ENCODE measurements around the gene ETV1.

ETV1 gene

DNA sequence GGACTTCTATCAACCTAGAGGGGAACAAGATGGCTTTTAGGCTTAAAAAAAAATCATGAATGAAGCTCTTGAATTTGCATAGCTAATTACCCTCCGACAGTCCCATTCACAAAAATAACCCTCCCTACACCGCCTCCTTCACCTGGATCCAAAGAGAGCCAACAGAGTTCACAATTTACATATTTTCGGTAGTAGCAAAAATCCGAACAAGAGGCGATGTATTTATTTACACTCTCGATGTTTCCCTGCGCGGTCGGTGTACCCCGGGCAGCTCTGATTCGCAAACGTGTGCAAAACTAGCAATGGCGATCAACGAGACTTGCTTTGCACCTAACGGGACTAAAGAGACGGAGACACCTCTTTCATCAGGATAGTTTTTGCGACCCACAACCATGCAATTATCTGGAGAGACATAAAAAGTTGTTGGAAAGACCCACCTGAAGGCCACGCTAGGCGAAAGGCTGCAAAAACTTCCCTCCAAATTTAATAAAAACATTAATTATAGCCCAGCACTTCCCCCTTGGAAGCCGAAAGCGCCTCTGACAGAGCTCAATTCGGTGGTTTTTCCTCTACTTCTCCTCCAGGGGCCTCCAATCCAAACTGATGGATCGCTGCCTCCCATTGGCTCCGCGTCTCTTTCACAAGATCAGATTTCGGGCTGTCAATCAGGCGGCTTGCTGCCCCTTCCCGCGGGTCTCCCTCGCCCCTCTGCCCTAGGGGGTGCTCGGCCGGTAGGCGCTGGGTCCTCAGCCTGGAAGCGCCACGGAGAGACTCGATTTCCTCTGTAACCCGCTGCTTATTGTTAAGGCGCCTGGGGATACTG is at the start of gene ETV1:
Gene ETV1 (minus strand): TSS at position 541 of the 823 bp plus-strand sequence. CDS start 614 bp downstream, outside the sequence.
- Histone ChIP-seq H3K9me3 (ENCODE audit: control insufficient read depth, insufficient read depth, low read length) (no peaks in the 10 kb centered on the region), H3K4me3 (ENCODE audit: low read length) (peak within 1 kb of the TSS; percentile 73; the same call in 1 of the 2 replicates), H3K36me3 (ENCODE audit: control insufficient read depth, insufficient read depth, low read length) (no peaks in the 10 kb centered on the region), H3K27ac (ENCODE audit: low read length) (peak within 1 kb of the TSS; percentile 55), H3K4me1 (ENCODE audit: control insufficient read depth, insufficient read depth, low read length) (peaks cover 2% of the 10 kb centered on the region; the same call in 1 of the 2 replicates), H3K27me3 (ENCODE audit: control insufficient read depth, insufficient read depth, low read length) (no peaks in the 10 kb centered on the region)
- DNase-seq (ENCODE audit: low read depth, low spot score), result peak; percentile 64
- WGBS (ENCODE audit: insufficient coverage, insufficient read length), result no CpG with 5 or more reads among the region's 38 CpGs

DNA sequence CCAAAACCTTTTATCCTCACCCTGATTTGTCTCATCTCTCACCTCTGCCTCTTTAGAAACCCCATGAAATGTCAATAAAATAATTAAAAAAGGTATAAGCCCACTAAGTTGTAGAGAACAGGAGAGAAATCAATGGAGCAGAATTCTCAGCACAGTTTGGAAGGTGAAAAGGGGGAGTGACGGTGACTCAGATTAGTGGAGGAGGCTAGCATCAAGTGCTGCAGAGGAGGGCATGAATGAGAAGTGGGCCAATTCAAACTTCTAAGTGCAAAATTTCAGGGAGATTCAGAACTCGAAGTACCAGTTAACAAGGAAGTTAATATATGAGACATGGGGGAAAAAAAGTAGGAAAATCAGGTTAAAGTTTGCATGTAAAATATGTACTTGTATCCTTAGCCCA is 34.9 kb upstream of the ETV1 start:
- no peak for DNase-seq (ENCODE audit: low read depth, low spot score)

DNA sequence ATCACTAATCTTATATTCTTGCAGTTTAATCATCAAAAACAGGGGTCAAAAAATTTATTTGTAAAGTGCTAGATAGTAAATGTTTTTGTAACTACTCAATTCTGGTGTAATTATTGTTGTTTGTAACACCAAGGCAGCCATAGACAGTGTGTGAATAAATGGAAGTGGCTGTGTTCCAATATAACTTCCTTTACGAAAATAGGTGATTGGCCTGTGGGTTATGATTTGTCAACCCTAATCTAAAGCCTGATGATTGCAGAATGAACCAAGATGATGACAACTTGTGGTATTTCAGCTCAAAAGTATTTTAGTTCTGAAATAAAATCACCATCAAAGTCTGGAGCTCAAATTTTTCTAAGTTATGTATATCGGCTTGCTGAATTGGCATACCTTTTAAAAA is 34.4 kb upstream of the ETV1 start:
- Histone ChIP-seq H3K36me3 (ENCODE audit: control insufficient read depth, insufficient read depth, low read length) (no peaks in the 10 kb centered on the region), H3K9me3 (ENCODE audit: control insufficient read depth, insufficient read depth, low read length) (no peaks in the 10 kb centered on the region), H3K4me1 (ENCODE audit: control insufficient read depth, insufficient read depth, low read length) (no peaks in the 10 kb centered on the region), H3K27ac (ENCODE audit: low read length) (no peak overlapping the region), H3K4me3 (ENCODE audit: low read length) (no peak overlapping the region), H3K27me3 (ENCODE audit: control insufficient read depth, insufficient read depth, low read length) (no peaks in the 10 kb centered on the region)
- no CpG with 5 or more reads among the region's 2 CpGs for WGBS (ENCODE audit: insufficient coverage, insufficient read length)
- DNase-seq (ENCODE audit: low read depth, low spot score), result no peak

More for the DNA sequence above, 34.9 kb upstream of the ETV1 start:
- WGBS (ENCODE audit: insufficient coverage, insufficient read length), result no CpG with 5 or more reads among the region's 2 CpGs
- no peaks in the 10 kb centered on the region for H3K9me3 ChIP-seq (ENCODE audit: control insufficient read depth, insufficient read depth, low read length)
- no peaks in the 10 kb centered on the region for H3K36me3 ChIP-seq (ENCODE audit: control insufficient read depth, insufficient read depth, low read length)
- H3K27ac ChIP-seq (ENCODE audit: low read length), result no peak overlapping the region
- H3K4me1 ChIP-seq (ENCODE audit: control insufficient read depth, insufficient read depth, low read length), result no peaks in the 10 kb centered on the region
- H3K4me3 ChIP-seq (ENCODE audit: low read length), result no peak overlapping the region
- no peaks in the 10 kb centered on the region for H3K27me3 ChIP-seq (ENCODE audit: control insufficient read depth, insufficient read depth, low read length)

DNA sequence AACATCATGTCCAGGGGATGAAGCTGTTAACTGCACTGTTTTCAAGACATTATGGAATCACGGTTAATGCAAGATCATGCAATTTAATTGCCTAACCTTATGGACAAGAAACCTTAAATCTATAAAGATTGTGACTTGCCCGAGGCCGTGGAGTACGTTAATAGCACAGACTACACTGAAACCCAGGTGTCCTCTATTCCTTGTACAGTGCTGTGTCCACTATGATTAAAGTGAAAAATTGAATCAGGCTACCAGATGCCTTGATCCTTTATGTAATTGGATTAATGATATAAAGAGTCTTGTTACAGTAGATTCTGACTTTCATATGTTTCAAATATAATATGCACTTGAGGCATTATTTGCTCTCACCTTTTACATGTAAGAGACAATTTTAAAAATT is 33.9 kb upstream of the ETV1 start:
- no CpG with 5 or more reads among the region's 4 CpGs for WGBS (ENCODE audit: insufficient coverage, insufficient read length)
- H3K27ac ChIP-seq (ENCODE audit: low read length), result no peak overlapping the region
- no peak for DNase-seq (ENCODE audit: low read depth, low spot score)
- no peaks in the 10 kb centered on the region for H3K36me3 ChIP-seq (ENCODE audit: control insufficient read depth, insufficient read depth, low read length)
- H3K9me3 ChIP-seq (ENCODE audit: control insufficient read depth, insufficient read depth, low read length), result no peaks in the 10 kb centered on the region
- H3K4me3 ChIP-seq (ENCODE audit: low read length), result no peak overlapping the region
- no peaks in the 10 kb centered on the region for H3K4me1 ChIP-seq (ENCODE audit: control insufficient read depth, insufficient read depth, low read length)
- H3K27me3 ChIP-seq (ENCODE audit: control insufficient read depth, insufficient read depth, low read length), result no peaks in the 10 kb centered on the region

- H3K27ac ChIP-seq (ENCODE audit: low read length), result no peak overlapping the region
- DNase-seq (ENCODE audit: low read depth, low spot score), result no peak
- no CpG with 5 or more reads among the region's 3 CpGs for WGBS (ENCODE audit: insufficient coverage, insufficient read length)
- no peak overlapping the region for H3K4me3 ChIP-seq (ENCODE audit: low read length)
- H3K27me3 ChIP-seq (ENCODE audit: control insufficient read depth, insufficient read depth, low read length), result no peaks in the 10 kb centered on the region
- H3K4me1 ChIP-seq (ENCODE audit: control insufficient read depth, insufficient read depth, low read length), result no peaks in the 10 kb centered on the region
- H3K36me3 ChIP-seq (ENCODE audit: control insufficient read depth, insufficient read depth, low read length), result no peaks in the 10 kb centered on the region
- no peaks in the 10 kb centered on the region for H3K9me3 ChIP-seq (ENCODE audit: control insufficient read depth, insufficient read depth, low read length)
Observed at GRCh38 chr7:14021069-14021468, 31.6 kb upstream of the ETV1 start.

DNA sequence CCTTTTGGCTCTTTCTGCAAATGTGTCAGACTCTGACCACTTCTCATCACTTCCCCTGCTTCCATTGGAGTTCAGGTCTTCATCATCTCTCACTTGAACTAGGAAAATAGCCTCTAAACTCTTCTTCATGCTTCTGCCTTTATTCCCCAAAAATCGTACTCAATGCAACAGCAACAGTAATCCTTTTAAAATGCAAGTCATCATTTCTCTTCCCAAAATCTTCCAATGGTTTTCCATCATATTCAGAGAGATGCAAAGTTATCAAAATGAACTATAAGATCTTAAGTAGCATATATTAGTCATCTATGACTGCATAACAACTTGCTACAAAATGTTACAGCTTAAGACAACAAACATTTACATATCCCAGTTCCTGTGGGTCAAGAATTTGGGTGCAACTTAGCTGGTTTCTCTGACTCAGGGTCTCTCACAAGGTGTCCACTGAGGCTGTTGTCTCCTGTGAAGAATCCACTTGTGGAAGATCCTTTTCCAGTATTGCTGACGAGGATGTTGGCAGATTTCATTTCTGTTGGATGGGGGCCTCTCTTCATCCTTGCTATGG is 31.0 kb upstream of the ETV1 start:
- H3K27me3 ChIP-seq (ENCODE audit: control insufficient read depth, insufficient read depth, low read length), result no peaks in the 10 kb centered on the region
- no CpG with 5 or more reads among the region's 2 CpGs for WGBS (ENCODE audit: insufficient coverage, insufficient read length)
- H3K9me3 ChIP-seq (ENCODE audit: control insufficient read depth, insufficient read depth, low read length), result no peaks in the 10 kb centered on the region
- no peak for DNase-seq (ENCODE audit: low read depth, low spot score)
- no peak overlapping the region for H3K27ac ChIP-seq (ENCODE audit: low read length)
- no peak overlapping the region for H3K4me3 ChIP-seq (ENCODE audit: low read length)
- no peaks in the 10 kb centered on the region for H3K36me3 ChIP-seq (ENCODE audit: control insufficient read depth, insufficient read depth, low read length)
- no peaks in the 10 kb centered on the region for H3K4me1 ChIP-seq (ENCODE audit: control insufficient read depth, insufficient read depth, low read length)

- no peaks in the 10 kb centered on the region for H3K4me1 ChIP-seq (ENCODE audit: control insufficient read depth, insufficient read depth, low read length)
- DNase-seq (ENCODE audit: low read depth, low spot score), result no peak
- no peaks in the 10 kb centered on the region for H3K27me3 ChIP-seq (ENCODE audit: control insufficient read depth, insufficient read depth, low read length)
- no peaks in the 10 kb centered on the region for H3K9me3 ChIP-seq (ENCODE audit: control insufficient read depth, insufficient read depth, low read length)
- no peak overlapping the region for H3K27ac ChIP-seq (ENCODE audit: low read length)
- H3K4me3 ChIP-seq (ENCODE audit: low read length), result no peak overlapping the region
- no peaks in the 10 kb centered on the region for H3K36me3 ChIP-seq (ENCODE audit: control insufficient read depth, insufficient read depth, low read length)
- WGBS (ENCODE audit: insufficient coverage, insufficient read length), result no CpG with 5 or more reads among the region's 5 CpGs
Observed at GRCh38 chr7:14018751-14019150, 29.3 kb upstream of the ETV1 start.

DNA sequence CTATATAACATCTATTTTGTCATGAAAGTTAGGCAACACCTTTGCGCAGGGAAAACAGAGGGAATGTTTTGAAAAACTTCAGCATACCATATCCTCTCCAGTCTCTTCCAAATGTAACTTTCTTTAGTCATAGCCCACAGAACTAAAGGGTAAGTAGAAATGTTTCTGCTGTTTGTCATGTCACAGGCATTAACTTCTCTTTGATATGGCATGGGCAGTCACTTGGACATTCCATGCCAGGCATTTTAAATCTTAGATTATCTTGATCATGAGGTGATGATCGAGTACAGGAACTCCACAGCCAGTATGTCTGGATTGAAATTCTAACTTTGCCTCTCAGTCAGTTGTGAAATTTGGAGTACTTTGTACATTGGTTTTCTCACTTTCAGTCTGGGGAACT is 27.5 kb upstream of the ETV1 start:
- no peaks in the 10 kb centered on the region for H3K27me3 ChIP-seq (ENCODE audit: control insufficient read depth, insufficient read depth, low read length)
- DNase-seq (ENCODE audit: low read depth, low spot score), result no peak
- no peaks in the 10 kb centered on the region for H3K36me3 ChIP-seq (ENCODE audit: control insufficient read depth, insufficient read depth, low read length)
- H3K4me1 ChIP-seq (ENCODE audit: control insufficient read depth, insufficient read depth, low read length), result no peaks in the 10 kb centered on the region
- H3K27ac ChIP-seq (ENCODE audit: low read length), result no peak overlapping the region
- no peak overlapping the region for H3K4me3 ChIP-seq (ENCODE audit: low read length)
- no peaks in the 10 kb centered on the region for H3K9me3 ChIP-seq (ENCODE audit: control insufficient read depth, insufficient read depth, low read length)
- WGBS (ENCODE audit: insufficient coverage, insufficient read length), result no CpG with 5 or more reads among the region's 2 CpGs

DNA sequence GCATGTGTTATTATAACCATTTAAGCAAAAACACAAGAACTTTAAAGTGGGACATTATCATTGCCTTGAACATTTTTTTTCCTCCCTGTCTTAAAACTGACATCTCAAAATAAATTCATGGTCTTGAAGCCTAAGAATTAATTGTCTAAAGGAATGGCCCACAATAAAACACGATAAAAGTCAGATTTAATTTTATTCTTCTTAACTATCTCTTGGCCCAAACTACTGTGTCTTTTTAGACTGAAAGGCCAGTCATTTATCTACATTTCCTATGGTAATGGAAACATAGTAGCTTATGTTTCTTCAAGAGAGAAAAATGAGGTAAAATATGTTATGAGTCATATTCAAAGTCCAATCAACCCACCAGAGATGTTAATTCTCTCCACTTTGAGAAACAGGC is 24.4 kb upstream of the ETV1 start:
- DNase-seq (ENCODE audit: low read depth, low spot score), result no peak
- H3K4me1 ChIP-seq (ENCODE audit: control insufficient read depth, insufficient read depth, low read length), result no peaks in the 10 kb centered on the region
- no peaks in the 10 kb centered on the region for H3K27me3 ChIP-seq (ENCODE audit: control insufficient read depth, insufficient read depth, low read length)
- H3K27ac ChIP-seq (ENCODE audit: low read length), result no peak overlapping the region
- H3K36me3 ChIP-seq (ENCODE audit: control insufficient read depth, insufficient read depth, low read length), result no peaks in the 10 kb centered on the region
- no CpG with 5 or more reads among the region's 1 CpG for WGBS (ENCODE audit: insufficient coverage, insufficient read length)
- H3K4me3 ChIP-seq (ENCODE audit: low read length), result no peak overlapping the region
- H3K9me3 ChIP-seq (ENCODE audit: control insufficient read depth, insufficient read depth, low read length), result no peaks in the 10 kb centered on the region

- 100% methylated on average over 1 of the region's 10 CpGs for WGBS (ENCODE audit: insufficient coverage, insufficient read length)
- no peaks in the 10 kb centered on the region for H3K27me3 ChIP-seq (ENCODE audit: control insufficient read depth, insufficient read depth, low read length)
- no peak overlapping the region for H3K27ac ChIP-seq (ENCODE audit: low read length)
- no peaks in the 10 kb centered on the region for H3K9me3 ChIP-seq (ENCODE audit: control insufficient read depth, insufficient read depth, low read length)
- H3K4me3 ChIP-seq (ENCODE audit: low read length), result no peak overlapping the region
- no peak for DNase-seq (ENCODE audit: low read depth, low spot score)
- no peaks in the 10 kb centered on the region for H3K4me1 ChIP-seq (ENCODE audit: control insufficient read depth, insufficient read depth, low read length)
- H3K36me3 ChIP-seq (ENCODE audit: control insufficient read depth, insufficient read depth, low read length), result no peaks in the 10 kb centered on the region
Observed at GRCh38 chr7:14009453-14010418, 20.3 kb upstream of the ETV1 start.
